BLaER1 treated with 17β-estradiol and CSF1 and Interleukin-3, amounts not matched to agents 10 nM and 100 nM (cell line): ENCODE results near the gene TNS4.

Source experiments
- H3K27ac ChIP-seq, 11 experiments: shearing (Covaris generic); formaldehyde crosslinking; 2 replicates each; pipeline ENCODE4 v1.8.1; 2022
- H3K27me3 ChIP-seq, 11 experiments: shearing (Covaris generic); formaldehyde crosslinking; 2 replicates each; pipeline ENCODE4 v1.8.1; 2022
- H3K36me3 ChIP-seq, 11 experiments: shearing (Covaris generic); formaldehyde crosslinking; 2 replicates each; pipeline ENCODE4 v1.8.1; 2022
- H3K4me1 ChIP-seq, 10 experiments: shearing (Covaris generic); formaldehyde crosslinking; 2 replicates each; pipeline ENCODE4 v1.8.1; 2022
- H3K4me2 ChIP-seq, 11 experiments: shearing (Covaris generic); formaldehyde crosslinking; 2 replicates each; pipeline ENCODE4 v1.8.1; 2022
- H3K4me3 ChIP-seq, 10 experiments: shearing (Covaris generic); formaldehyde crosslinking; 2 replicates each; pipeline ENCODE4 v1.8.1; 2022
- H3K9ac ChIP-seq, 11 experiments: shearing (Covaris generic); formaldehyde crosslinking; 2 replicates each; pipeline ENCODE4 v1.8.1; 2022
- H3K9me3 ChIP-seq, 11 experiments: shearing (Covaris generic); formaldehyde crosslinking; replicated peaks in 1 of 11; 2 replicates each; pipeline ENCODE4 v1.8.1; 2022
- H4K20me1 ChIP-seq, 11 experiments: shearing (Covaris generic); formaldehyde crosslinking; 2 replicates each; pipeline ENCODE4 v1.8.1; 2022
- Cebpa-rat ChIP-seq, 11 experiments: shearing (Covaris generic); IDR thresholded peaks; 2 replicates each; pipeline ENCODE4 v1.8.1; 2022

TNS4 gene

DNA sequence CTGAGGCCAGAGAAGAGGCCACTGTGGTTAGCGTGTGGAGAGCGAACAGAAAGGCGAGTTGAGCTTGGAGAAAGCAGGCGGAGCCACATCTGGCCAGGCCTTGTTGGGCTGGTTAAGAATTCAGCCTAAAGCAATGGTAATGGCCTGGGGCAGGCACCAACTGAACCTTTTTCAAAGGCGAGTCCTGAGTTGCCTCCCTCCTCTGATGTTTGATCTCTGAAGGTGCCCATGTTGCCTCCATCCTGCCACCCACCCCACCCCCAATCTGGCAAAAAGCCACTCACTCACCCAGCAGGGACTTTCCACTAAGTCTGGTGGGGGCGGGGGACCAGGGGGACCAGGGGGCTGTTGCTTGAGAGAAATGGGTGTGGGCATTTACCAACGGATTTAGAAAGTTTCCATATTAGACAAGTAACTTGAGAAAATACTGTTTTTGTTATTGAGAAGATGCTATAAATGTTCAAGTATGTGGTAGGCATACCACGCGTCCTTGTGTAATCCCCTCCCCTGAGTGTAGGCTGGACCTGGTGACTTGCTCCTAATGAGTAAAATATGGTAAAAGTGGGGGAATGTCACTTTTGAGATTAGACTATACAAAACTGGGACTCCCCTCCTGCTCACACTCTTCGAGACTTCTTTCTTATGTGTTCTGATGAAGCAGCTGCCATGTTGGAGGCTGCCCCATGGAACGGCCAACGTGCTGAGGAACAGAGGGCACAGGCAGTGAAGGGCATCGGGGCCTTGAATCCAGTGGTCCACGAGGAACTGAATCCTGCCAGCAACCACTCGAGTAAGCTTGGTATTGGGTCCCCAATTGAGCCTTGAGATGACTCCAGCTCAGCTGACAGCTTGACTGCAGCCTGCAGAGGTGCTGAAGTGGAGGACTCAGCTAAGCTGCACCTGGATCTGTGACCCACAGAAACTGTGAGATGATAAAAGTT, 29.9 kb upstream of the TNS4 start:
- Histone ChIP-seq H4K20me1 (no peaks in the 10 kb centered on the region), H3K36me3 (peaks cover 0 to 6% (median 0%) of the 10 kb centered on the region in 11 experiments; a peak in 2 of 22 replicates), H3K27ac (peak overlapping the region in 3 of 11 experiments; percentile 0 to 48 (median 40); a peak in 5 of 22 replicates), H3K9ac (peak overlapping the region in 1 of 11 experiments; percentile 22; a peak in 1 of 22 replicates), H3K27me3 (no peaks in the 10 kb centered on the region), H3K4me1 (peaks cover 35 to 56% (median 50%) of the 10 kb centered on the region in 10 experiments), H3K9me3 (no peaks in the 10 kb centered on the region), H3K4me2 (peak overlapping the region in 10 of 11 experiments; percentile 5 to 51 (median 34); a peak in 15 of 22 replicates), H3K4me3 (no peak overlapping the region)
- no peak for TF ChIP-seq Cebpa-rat (IDR thresholded peaks at IDR 0.05)

DNA sequence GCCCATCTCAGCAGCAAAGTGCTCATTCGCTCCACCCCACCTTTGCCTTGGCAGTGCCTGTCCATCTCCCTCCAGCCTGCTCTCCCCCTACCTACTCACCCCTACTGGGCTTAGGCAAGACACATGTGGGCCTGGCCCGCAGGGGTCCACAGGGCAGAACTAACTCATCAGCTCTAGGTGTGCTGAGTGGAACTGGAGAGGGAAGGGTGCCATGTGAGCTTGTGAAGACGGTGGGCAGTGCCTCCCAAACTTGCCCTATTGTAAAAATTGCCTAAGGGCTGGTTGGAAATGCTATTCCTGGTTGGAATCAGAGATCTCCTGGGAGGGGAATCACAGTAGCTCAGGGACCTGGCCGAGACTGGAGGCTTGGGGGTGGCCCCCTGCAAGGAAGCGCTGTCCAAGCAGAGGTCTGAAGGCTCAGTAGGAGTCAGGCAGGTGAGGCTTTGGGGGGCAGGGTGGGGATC, 29.1 kb upstream of the TNS4 start:
- peak overlapping the region in 1 of 11 experiments; percentile 14; a peak in 1 of 22 replicates for H3K9ac ChIP-seq
- H3K27ac ChIP-seq: peak overlapping the region in 2 of 11 experiments; percentile 27 to 40; a peak in 4 of 22 replicates
- H4K20me1 ChIP-seq: no peaks in the 10 kb centered on the region
- no peak overlapping the region for H3K4me3 ChIP-seq
- peak overlapping the region in 8 of 11 experiments; percentile 5 to 51 (median 26); a peak in 11 of 22 replicates for H3K4me2 ChIP-seq
- H3K36me3 ChIP-seq: peaks cover 0 to 13% (median 4%) of the 10 kb centered on the region in 11 experiments; a peak in 12 of 22 replicates
- H3K9me3 ChIP-seq: peaks cover 1 to 6% (median 4%) of the 10 kb centered on the region in 11 experiments; a peak in 18 of 22 replicates
- no peak for TF ChIP-seq Cebpa-rat (IDR thresholded peaks at IDR 0.05)
- no peaks in the 10 kb centered on the region for H3K27me3 ChIP-seq
- H3K4me1 ChIP-seq: peaks cover 27 to 52% (median 45%) of the 10 kb centered on the region in 10 experiments

DNA sequence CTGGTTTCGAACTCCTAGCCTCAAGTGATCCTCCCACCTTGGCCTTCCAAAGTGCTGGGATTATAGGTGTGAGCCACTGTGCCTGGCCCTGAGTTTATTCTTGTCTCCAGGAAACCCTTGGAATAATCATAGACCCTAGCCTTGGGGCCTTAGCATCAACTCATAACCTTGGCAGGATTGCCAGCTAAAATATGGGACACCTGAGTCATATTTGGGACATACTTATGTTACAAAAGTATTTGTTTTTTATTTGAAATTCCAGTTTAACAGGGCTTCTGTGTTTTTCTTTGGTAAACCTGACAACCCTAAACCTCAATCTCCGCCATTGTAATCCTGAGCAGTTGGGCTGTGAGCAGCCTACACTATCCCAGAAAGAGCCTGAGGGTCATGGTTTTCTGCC, 28.6 kb upstream of the TNS4 start:
- H3K27ac ChIP-seq: peak overlapping the region in 1 of 11 experiments; percentile 27; a peak in 1 of 22 replicates
- peaks cover 7 to 11% (median 10%) of the 10 kb centered on the region in 11 experiments for H3K9me3 ChIP-seq
- no peak overlapping the region for H3K4me3 ChIP-seq
- no peaks in the 10 kb centered on the region for H4K20me1 ChIP-seq
- no peak for TF ChIP-seq Cebpa-rat (IDR thresholded peaks at IDR 0.05)
- H3K4me2 ChIP-seq: peak overlapping the region in 1 of 11 experiments; percentile 24; a peak in 1 of 22 replicates
- no peaks in the 10 kb centered on the region for H3K27me3 ChIP-seq
- no peak overlapping the region for H3K9ac ChIP-seq
- H3K4me1 ChIP-seq: peaks cover 25 to 52% (median 45%) of the 10 kb centered on the region in 10 experiments
- H3K36me3 ChIP-seq: peaks cover 0 to 19% (median 10%) of the 10 kb centered on the region in 11 experiments; a peak in 14 of 22 replicates

DNA sequence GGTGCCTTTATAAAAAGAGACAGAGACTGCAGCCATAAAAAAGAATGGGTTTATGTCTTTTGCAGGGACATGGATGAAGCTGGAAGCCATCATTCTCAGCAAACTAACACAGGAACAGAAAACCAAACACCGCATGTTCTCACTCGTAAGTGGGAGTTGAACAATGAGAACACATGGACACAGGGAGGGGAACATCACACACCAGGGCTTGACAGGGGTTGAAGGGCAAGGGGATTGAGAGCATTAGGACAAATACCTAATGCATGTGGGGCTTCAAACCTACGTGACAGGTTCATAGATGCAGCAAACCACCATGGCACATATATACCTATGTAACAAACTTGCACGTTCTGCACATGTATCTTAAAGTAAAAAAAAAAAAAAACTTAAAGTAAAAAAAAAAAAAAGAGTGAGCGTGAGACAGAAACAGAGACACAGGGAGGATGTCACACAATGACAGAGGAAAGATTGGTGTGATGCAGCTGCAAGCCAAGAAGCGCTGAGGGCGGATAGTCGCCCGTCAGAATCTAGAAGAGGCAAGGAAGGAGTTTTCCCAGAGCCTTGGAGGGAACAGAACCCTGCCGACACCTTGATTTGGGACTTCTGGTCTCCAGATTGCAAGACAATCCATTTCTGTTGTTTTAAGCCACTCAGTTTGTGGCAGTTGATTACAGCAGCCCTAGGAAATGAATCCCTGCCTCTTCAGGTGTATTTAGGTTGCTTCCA, 27.4 kb upstream of the TNS4 start:
- no peaks in the 10 kb centered on the region for H3K27me3 ChIP-seq

DNA sequence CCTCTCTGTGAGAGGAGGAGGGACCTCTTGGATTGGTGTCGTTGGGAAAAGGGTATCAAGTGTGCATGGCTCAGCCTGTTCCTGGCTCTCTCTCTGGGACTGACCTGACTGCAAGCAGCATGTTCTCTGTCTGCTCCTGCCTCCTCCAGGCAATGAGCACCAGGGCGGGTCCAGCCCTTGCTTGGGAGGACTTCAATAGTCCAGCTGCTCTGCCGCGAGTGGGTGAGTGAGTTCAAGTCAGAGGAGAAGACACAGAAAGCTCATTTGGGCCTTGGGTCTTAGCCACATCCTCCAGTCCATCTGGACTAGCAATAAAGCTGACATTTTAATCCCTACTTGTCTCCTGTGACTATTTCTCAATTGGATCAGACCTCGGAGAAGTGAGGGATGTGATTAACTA, 25.2 kb upstream of the TNS4 start:
- Histone ChIP-seq H3K9me3 (peaks cover 21 to 45% (median 34%) of the 10 kb centered on the region in 11 experiments), H3K4me1 (peaks cover 2 to 28% (median 19%) of the 10 kb centered on the region in 10 experiments; a peak in 19 of 20 replicates), H3K4me2 (no peak overlapping the region), H3K9ac (no peak overlapping the region), H3K4me3 (no peak overlapping the region), H4K20me1 (no peaks in the 10 kb centered on the region), H3K27ac (peak overlapping the region in 1 of 11 experiments; percentile 14; a peak in 1 of 22 replicates), H3K36me3 (peaks cover 0 to 52% (median 30%) of the 10 kb centered on the region in 11 experiments; a peak in 17 of 22 replicates), H3K27me3 (no peaks in the 10 kb centered on the region)
- TF ChIP-seq Cebpa-rat (IDR thresholded peaks at IDR 0.05): no peak

More for the DNA sequence above, 27.4 kb upstream of the TNS4 start:
- Histone ChIP-seq H3K27ac (no peak overlapping the region), H3K4me3 (no peak overlapping the region), H3K36me3 (peaks cover 0 to 30% (median 20%) of the 10 kb centered on the region in 11 experiments; a peak in 17 of 22 replicates), H3K4me2 (no peak overlapping the region), H4K20me1 (no peaks in the 10 kb centered on the region), H3K9ac (no peak overlapping the region), H3K9me3 (peaks cover 19 to 23% (median 21%) of the 10 kb centered on the region in 11 experiments), H3K4me1 (peaks cover 19 to 44% (median 37%) of the 10 kb centered on the region in 10 experiments)
- TF ChIP-seq Cebpa-rat (IDR thresholded peaks at IDR 0.05): no peak

DNA sequence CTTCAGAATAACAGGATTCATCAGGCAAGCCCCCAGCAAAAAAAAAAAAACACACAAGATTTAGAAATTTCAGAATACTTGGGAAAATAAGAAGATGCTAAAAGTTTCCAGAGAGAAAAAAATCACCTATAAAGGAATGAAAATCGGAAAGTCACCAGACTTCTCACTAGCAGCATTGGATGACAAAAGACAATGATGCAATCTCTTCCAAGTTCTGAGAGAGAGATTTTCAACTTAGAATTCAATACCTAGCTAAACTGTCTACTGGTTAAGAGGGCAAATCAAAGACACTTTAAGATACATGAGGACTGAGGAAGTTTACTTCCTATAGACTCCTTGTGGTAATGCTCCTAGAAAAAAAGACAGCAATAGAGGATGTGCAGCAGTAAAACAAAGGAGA, 23.9 kb upstream of the TNS4 start:
- Histone ChIP-seq H3K9me3 (peaks cover 21 to 50% (median 34%) of the 10 kb centered on the region in 11 experiments), H3K9ac (no peak overlapping the region)

DNA sequence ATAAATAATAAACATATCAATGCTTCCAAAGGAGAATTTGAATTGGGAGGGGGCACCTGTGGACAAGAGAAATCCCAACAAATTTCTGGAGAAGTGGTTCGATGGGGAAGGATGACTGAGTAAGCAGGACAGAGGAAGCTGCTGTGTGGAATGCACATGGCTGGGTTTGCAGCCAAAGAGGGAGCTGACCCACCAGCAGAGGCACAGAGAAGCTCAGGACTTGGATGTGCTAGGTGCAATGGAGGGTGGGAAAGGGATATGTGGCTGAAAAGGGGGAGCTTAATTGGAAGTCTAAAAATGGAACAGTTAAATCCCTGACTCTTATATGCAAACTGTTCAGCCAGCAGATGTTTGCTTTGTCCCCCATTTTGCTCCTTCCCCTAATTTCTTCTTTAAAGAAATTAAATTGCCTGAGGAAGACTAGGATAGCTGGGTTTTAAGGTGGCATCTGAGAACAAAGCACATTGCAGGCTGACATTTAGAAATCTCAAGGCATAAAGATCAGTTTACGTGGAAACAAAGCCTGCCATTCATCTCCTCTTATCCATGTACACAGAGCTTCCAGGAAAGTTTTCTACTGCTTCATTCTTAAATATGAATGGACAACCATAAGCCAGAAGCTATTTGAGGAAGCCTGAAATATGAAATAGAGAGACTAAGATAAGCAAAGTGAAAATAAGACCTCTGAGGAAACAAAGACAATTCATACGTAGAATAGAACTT, 23.0 kb upstream of the TNS4 start:
- Histone ChIP-seq H3K9me3 (peaks cover 21 to 50% (median 34%) of the 10 kb centered on the region in 11 experiments), H3K36me3 (peaks cover 0 to 66% (median 30%) of the 10 kb centered on the region in 11 experiments; a peak in 17 of 22 replicates), H3K9ac (no peak overlapping the region), H3K4me1 (peaks cover 15 to 35% (median 28%) of the 10 kb centered on the region in 10 experiments), H3K4me3 (peak overlapping the region in 2 of 10 experiments; percentile 15 to 19; a peak in 1 of 20 replicates), H3K27ac (no peak overlapping the region), H3K4me2 (no peak overlapping the region), H4K20me1 (no peaks in the 10 kb centered on the region), H3K27me3 (peaks cover 0 to 5% (median 0%) of the 10 kb centered on the region in 11 experiments; a peak in 5 of 22 replicates)
- TF ChIP-seq Cebpa-rat (IDR thresholded peaks at IDR 0.05): no peak

More for the DNA sequence above, 23.9 kb upstream of the TNS4 start:
- Histone ChIP-seq H3K4me3 (no peak overlapping the region), H3K4me2 (no peak overlapping the region), H3K4me1 (peaks cover 10 to 28% (median 20%) of the 10 kb centered on the region in 10 experiments), H3K27me3 (no peaks in the 10 kb centered on the region), H3K27ac (no peak overlapping the region), H4K20me1 (no peaks in the 10 kb centered on the region), H3K36me3 (peaks cover 0 to 66% (median 30%) of the 10 kb centered on the region in 11 experiments; a peak in 17 of 22 replicates)
- TF ChIP-seq Cebpa-rat (IDR thresholded peaks at IDR 0.05): no peak

DNA sequence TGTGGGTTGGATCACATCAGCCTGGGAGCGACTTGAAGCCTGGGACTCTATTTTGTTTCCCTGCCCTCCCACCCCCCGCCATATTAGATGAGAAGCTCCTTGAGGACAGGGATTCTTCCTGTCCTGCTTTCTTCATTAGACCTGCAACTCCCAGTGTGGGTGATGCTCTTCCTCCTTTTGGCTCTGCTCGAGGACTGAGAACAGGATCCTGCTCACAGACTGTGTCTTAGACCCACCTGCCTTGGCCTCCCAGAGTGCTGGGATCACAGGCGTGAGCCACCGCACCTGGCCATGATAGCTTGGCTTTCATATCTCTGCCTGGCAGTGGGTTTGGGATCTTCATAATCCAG, 21.5 kb upstream of the TNS4 start:
- peaks cover 21 to 50% (median 34%) of the 10 kb centered on the region in 11 experiments for H3K9me3 ChIP-seq
- no peak for TF ChIP-seq Cebpa-rat (IDR thresholded peaks at IDR 0.05)
- H4K20me1 ChIP-seq: no peaks in the 10 kb centered on the region
- H3K27ac ChIP-seq: no peak overlapping the region
- no peak overlapping the region for H3K4me2 ChIP-seq
- H3K36me3 ChIP-seq: peaks cover 0 to 66% (median 30%) of the 10 kb centered on the region in 11 experiments; a peak in 17 of 22 replicates
- peaks cover 30 to 50% (median 42%) of the 10 kb centered on the region in 10 experiments for H3K4me1 ChIP-seq
- H3K4me3 ChIP-seq: no peak overlapping the region
- H3K9ac ChIP-seq: no peak overlapping the region
- H3K27me3 ChIP-seq: peaks cover 0 to 19% (median 0%) of the 10 kb centered on the region in 11 experiments; a peak in 5 of 22 replicates
